ENCODE data around the gene RAET1G. TPM values are rescaled to one million over a fixed set of nuclear protein-coding genes. Genes with fewer than 3 reads are reported as not detected.

Gene RAET1G
- total and polyA plus RNA-seq, 9 of the 15 experiments (the other 6 are each of a cell fraction or from before 2014, with no cell fraction given): 0.11 TPM; not detected in 8

- TF ChIP-seq FOXP4 (CRISPR knock-in tag; IDR thresholded peaks at IDR 0.05; ENCODE audit: borderline replicate concordance): no peak
- TF ChIP-seq NONO (IDR thresholded peaks at IDR 0.05; ENCODE audit: low read depth in 2 of 2, low read length in 1 of 2): no peak
- TF ChIP-seq ETV5 (CRISPR knock-in tag; IDR thresholded peaks at IDR 0.05; ENCODE audit: low read depth): peak; percentile 65; the same call in 1 of the 2 replicates
- no peak for TF ChIP-seq IRF1 (CRISPR knock-in tag; IDR thresholded peaks at IDR 0.05; ENCODE audit: borderline replicate concordance)
- TF ChIP-seq CTCF (IDR thresholded peaks at IDR 0.05 in 2 of 3, conservative IDR thresholded peaks at IDR 0.05 in 1 of 3; ENCODE audit: insufficient read depth in 2 of 3, low read depth in 1 of 3, low read length in 3 of 3): peak; percentile 73 to 95 (median 89)
- no peak for TF ChIP-seq FOXM1 (IDR thresholded peaks at IDR 0.05; ENCODE audit: low read depth)
- no peak for TF ChIP-seq FOXM1 (CRISPR knock-in tag; IDR thresholded peaks at IDR 0.05; ENCODE audit: low read depth)
- TF ChIP-seq ZMIZ1 (IDR thresholded peaks at IDR 0.05; ENCODE audit: low read depth in 2 of 2, low read length in 2 of 2): no peak
- no peak for TF ChIP-seq ARHGAP35 (IDR thresholded peaks at IDR 0.05; ENCODE audit: partially characterized antibody)
- TF ChIP-seq ZNF133 (CRISPR knock-in tag; IDR thresholded peaks at IDR 0.05): no peak
- TF ChIP-seq ZNF23 (CRISPR knock-in tag; IDR thresholded peaks at IDR 0.05): no peak
- no peak for TF ChIP-seq MEF2A (IDR thresholded peaks at IDR 0.05; ENCODE audit: control insufficient read depth, low read depth, low read length)
These were observed 11.6 kb upstream of the RAET1G start (continued) for GRCh38 chr6:149934249-149935156.
